IPS-20b (cell line): ENCODE measurements around the gene CAMSAP2.

Source experiments
- H3K27ac ChIP-seq: one replicate; pipeline ENCODE4 v1.5.1; 2013; ENCODE audit warnings: low read length
- H3K27me3 ChIP-seq: 2 replicates; pipeline ENCODE4 v1.6.1; 2013; ENCODE audit warnings: mild to moderate bottlenecking, low read length, inconsistent platforms; ENCODE audit not compliant: insufficient read depth
- H3K36me3 ChIP-seq: 2 replicates; pipeline ENCODE4 v1.6.1; 2013; ENCODE audit warnings: low read depth, mild to moderate bottlenecking, inconsistent platforms, low read length, moderate library complexity; ENCODE audit not compliant: insufficient read depth
- H3K4me1 ChIP-seq: 2 replicates; pipeline ENCODE4 v1.6.1; 2013; ENCODE audit warnings: mild to moderate bottlenecking, control low read depth, inconsistent platforms, low read length, moderate library complexity; ENCODE audit not compliant: insufficient read depth
- H3K4me3 ChIP-seq: 2 replicates; pipeline ENCODE4 v1.5.1; 2013; ENCODE audit warnings: mild to moderate bottlenecking, low read length, inconsistent platforms
- H3K9ac ChIP-seq: 2 replicates; pipeline ENCODE4 v1.6.1; 2013; ENCODE audit warnings: low read depth, mild to moderate bottlenecking, inconsistent platforms, low read length, moderate library complexity
- H3K9me3 ChIP-seq: 2 replicates; pipeline ENCODE4 v1.6.1; 2013; ENCODE audit warnings: mild to moderate bottlenecking, low read depth, low read length, inconsistent platforms; ENCODE audit not compliant: insufficient read depth

The CAMSAP2 gene

DNA sequence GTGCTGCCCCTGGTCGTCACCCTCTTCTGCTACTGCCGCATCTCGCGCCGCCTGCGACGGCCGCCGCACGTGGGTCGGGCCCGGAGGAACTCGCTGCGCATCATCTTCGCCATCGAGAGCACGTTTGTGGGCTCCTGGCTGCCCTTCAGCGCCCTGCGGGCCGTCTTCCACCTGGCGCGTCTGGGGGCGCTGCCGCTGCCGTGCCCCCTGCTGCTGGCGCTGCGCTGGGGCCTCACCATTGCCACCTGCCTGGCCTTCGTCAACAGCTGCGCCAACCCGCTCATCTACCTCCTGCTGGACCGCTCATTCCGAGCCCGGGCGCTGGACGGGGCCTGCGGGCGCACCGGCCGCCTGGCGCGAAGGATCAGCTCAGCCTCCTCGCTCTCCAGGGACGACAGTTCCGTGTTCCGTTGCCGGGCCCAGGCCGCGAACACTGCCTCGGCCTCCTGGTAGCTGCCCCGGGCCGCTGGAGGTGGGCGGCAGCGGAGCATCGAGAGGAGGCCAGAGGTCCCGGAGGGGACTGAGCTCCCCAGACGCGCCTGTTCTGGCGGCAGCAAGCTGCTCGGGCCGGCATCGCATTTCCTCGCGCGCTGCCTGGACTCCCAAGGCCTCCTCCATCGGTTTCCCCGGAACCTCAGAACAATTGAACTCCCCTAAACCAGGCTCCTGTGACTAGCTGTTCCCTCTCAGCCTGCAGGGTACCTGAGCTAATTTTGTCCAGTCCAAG is 135.1 kb downstream of the CAMSAP2 start:
- Histone ChIP-seq H3K4me3 (no peak overlapping the region), H3K9ac (no peak overlapping the region), H3K27ac (no peak overlapping the region), H3K4me1 (no peaks in the 10 kb centered on the region; the same call in 1 of the 2 replicates), H3K9me3 (no peaks in the 10 kb centered on the region), H3K36me3 (no peaks in the 10 kb centered on the region), H3K27me3 (peaks cover 12% of the 10 kb centered on the region; the same call in 1 of the 2 replicates)

DNA sequence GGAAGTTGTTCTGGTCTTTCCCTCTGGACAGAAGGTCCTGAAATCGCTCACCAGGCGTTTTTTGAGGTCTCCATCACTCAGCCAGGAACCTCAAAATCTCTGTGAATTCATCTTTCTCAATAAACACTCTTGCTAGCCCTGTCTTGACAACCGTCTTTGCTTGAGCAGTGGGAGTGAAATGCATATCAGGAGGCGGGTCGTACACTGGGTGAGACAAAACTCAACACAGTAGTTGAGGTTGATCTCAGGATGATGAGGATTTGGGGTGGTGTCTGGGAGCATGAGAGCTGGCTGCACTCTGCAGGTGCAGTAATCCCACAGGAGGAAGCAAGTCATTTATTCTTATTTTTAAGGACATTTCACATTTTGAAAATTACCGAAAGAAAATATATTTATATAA is 136.0 kb downstream of the CAMSAP2 start:
- Histone ChIP-seq H3K9ac (no peak overlapping the region), H3K27me3 (peaks cover 12% of the 10 kb centered on the region; the same call in 1 of the 2 replicates), H3K4me3 (no peak overlapping the region), H3K36me3 (no peaks in the 10 kb centered on the region), H3K27ac (no peak overlapping the region), H3K9me3 (no peaks in the 10 kb centered on the region), H3K4me1 (no peaks in the 10 kb centered on the region; the same call in 1 of the 2 replicates)

DNA sequence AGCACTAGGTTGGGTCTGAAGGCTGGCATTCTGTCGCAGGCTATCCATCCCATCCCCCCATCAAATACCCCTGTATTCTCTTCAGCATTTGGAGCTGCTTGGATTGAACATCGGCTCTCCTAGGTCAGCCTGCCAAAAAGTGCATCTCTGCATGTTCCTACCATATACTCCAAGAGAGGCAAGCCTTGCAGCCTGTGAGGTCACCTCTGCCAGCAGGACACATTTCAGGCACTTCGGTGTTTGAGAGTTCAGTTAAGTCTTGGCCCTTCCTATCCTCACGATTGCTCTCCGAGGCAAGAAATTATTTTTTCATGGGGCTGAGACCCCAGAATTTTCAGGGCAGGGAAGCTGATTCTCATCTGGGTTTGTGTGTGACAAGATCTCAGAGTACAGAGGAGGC is 136.7 kb downstream of the CAMSAP2 start:
- Histone ChIP-seq H3K9me3 (no peaks in the 10 kb centered on the region), H3K9ac (no peak overlapping the region), H3K36me3 (no peaks in the 10 kb centered on the region), H3K27ac (no peak overlapping the region), H3K4me1 (no peaks in the 10 kb centered on the region; the same call in 1 of the 2 replicates), H3K4me3 (no peak overlapping the region), H3K27me3 (peaks cover 12% of the 10 kb centered on the region; the same call in 1 of the 2 replicates)

DNA sequence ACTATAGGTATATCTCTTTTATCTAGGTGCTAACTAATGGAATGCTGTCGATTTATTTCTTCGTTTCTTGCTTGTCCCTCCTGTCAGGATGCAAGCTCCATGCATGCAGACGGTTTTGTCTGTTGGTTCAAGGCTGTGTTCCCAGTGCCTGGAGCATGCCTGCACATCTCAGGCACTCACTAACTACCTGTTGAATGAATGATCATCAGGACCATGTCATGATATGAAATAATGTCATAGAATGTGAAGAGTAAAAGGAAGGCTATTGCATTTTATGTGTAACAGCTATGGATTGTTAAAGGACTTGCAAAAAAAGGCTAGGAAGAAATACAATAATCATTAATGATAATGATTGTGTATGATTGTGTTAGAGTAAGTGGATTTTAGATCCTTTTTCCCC is 138.3 kb downstream of the CAMSAP2 start:
- Histone ChIP-seq H3K4me1 (no peaks in the 10 kb centered on the region; the same call in 1 of the 2 replicates), H3K9me3 (no peaks in the 10 kb centered on the region), H3K27ac (no peak overlapping the region), H3K36me3 (no peaks in the 10 kb centered on the region), H3K4me3 (no peak overlapping the region), H3K9ac (no peak overlapping the region), H3K27me3 (peaks cover 12% of the 10 kb centered on the region; the same call in 1 of the 2 replicates)

DNA sequence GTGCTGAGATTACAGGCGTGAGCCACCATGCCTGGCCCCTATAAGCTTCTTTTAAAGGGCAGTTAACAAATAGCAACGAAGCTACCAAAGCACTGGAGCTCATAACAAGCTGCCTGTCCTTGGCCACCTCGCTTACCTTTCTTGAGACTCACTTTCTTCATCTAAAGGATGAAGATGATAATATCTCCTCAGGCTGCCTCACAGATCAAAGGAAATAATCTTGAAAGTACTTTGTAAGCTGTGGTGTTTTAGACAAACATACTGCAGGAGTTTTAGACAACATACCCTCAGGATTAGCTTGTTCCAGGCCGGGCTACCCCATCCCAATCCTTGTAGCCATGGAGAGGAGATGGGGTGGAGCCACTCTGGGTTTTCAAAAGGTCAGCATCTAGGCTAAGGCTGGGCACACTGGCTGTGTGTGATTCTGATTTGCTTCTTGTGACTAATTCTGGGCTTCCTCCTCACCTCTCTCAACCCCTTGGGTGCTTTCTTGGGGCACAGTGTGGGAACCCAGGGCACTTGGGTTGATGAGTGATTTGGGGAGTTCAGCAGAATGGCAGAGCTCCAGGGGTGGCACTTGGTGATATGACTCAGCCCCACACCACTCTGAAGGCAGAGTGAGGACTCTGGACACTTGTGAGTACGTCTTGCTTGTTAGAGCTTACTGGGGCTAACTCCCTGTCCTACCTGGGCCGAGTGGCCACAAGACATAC is 139.3 kb downstream of the CAMSAP2 start:
- Histone ChIP-seq H3K36me3 (no peaks in the 10 kb centered on the region), H3K9me3 (no peaks in the 10 kb centered on the region), H3K27ac (no peak overlapping the region), H3K4me3 (no peak overlapping the region), H3K9ac (no peak overlapping the region), H3K4me1 (no peaks in the 10 kb centered on the region; the same call in 1 of the 2 replicates), H3K27me3 (peaks cover 12% of the 10 kb centered on the region; the same call in 1 of the 2 replicates)

DNA sequence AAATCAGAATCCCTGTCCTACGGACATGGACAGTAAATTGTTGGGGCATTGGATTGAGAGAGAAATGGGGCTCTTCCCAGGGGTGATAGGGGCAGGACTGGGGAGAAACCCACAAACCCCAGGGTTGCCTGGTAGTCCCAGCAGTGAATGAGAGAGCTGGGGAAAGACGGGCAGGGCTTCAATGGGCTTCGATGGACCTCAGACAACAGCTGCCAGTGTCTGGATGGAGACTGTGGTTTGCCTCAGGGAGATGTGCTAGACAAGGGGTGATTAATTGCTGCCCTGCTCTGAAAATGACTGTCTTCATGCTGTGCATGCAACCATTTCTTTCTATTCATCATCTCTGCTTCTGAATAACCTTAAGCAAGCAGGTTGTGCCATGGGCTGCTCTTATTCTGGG is 141.5 kb downstream of the CAMSAP2 start:
- Histone ChIP-seq H3K36me3 (no peaks in the 10 kb centered on the region), H3K9ac (no peak overlapping the region), H3K9me3 (no peaks in the 10 kb centered on the region), H3K4me3 (no peak overlapping the region), H3K27ac (no peak overlapping the region), H3K27me3 (no peaks in the 10 kb centered on the region), H3K4me1 (no peaks in the 10 kb centered on the region; the same call in 1 of the 2 replicates)

DNA sequence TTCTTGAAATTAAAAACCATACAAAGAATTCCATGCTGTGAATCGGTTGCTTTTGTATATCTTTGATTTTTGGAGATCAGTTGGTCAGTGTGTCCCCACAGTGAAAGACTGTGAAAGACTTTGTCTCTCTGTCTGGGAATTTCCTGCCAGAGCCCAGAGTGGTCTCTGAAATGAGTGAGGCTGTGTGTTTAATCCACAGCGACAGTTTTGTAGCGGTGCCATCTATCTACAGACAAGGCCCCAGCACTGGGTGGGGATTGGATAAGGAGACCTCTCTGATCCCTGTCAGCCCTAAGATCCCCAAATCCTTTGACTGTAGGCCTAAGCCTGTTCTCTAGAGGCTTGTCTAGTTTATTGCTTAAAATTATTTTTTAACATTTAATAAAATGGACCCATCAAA is 144.4 kb downstream of the CAMSAP2 start:
- peaks cover 2% of the 10 kb centered on the region; the same call in 1 of the 2 replicates for H3K4me1 ChIP-seq
- no peak overlapping the region for H3K9ac ChIP-seq
- H3K27me3 ChIP-seq, result no peaks in the 10 kb centered on the region
- no peaks in the 10 kb centered on the region for H3K9me3 ChIP-seq
- no peaks in the 10 kb centered on the region for H3K36me3 ChIP-seq
- H3K27ac ChIP-seq, result no peak overlapping the region
- no peak overlapping the region for H3K4me3 ChIP-seq

DNA sequence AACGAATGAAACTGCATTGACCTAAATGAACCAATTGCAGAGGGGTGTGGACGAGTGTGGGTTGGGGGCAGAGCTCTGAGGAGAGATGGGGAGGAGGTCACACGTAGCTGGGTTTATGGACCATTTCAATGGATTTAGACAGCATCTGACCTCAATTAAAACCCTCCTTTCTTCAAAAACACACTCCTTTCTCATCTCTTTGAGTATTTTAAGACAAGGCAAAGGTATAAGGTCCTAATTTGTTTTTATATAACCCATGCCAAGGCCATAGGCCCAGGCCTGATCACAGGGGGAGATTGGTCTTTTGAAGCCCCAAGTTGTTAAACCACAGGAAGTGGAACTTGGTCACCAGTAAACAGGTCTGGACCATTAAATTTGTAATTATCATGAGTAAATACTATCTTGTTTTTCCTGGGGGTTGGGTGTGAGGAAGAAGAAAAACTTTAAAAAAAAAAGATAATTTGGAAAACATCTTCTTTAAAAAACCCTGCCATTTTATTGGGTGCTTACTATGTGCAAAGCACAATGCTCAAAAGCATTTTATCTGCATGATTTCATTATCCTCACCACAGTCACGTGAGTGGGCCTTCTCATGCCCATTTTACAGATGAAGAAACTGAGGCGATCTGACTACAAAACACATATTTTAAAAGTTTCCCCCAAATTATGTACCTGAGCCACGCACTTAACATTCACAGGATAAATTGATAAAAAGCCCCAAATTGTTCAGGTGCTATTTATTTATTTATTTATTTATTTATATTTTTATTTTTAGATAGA is 147.1 kb downstream of the CAMSAP2 start:
- Histone ChIP-seq H3K27me3 (no peaks in the 10 kb centered on the region), H3K27ac (no peak overlapping the region), H3K9me3 (no peaks in the 10 kb centered on the region), H3K4me1 (peaks cover 2% of the 10 kb centered on the region; the same call in 1 of the 2 replicates), H3K4me3 (no peak overlapping the region), H3K9ac (no peak overlapping the region), H3K36me3 (no peaks in the 10 kb centered on the region)

DNA sequence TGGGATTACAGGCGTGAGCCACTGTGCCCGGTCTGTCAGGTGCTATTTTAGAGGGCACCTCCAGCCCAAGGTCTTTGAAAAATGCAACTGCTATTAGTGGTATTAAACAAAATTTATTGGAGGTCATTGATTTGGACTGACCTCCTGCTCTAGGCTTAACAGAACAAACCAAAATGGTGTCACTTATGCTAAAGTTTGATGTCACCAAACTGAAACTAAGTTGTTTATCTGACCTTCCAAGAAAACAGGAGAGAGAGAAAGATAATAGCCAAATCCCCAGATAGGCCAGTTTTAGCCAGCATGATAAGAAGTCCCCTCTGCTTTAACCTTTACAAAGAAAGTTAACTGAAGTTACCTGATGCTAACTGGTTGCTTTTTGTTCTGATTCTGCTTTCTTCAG is 147.9 kb downstream of the CAMSAP2 start:
- Histone ChIP-seq H3K27ac (no peak overlapping the region), H3K36me3 (no peaks in the 10 kb centered on the region), H3K9ac (no peak overlapping the region), H3K27me3 (no peaks in the 10 kb centered on the region), H3K4me3 (no peak overlapping the region), H3K4me1 (peaks cover 2% of the 10 kb centered on the region; the same call in 1 of the 2 replicates), H3K9me3 (no peaks in the 10 kb centered on the region)

DNA sequence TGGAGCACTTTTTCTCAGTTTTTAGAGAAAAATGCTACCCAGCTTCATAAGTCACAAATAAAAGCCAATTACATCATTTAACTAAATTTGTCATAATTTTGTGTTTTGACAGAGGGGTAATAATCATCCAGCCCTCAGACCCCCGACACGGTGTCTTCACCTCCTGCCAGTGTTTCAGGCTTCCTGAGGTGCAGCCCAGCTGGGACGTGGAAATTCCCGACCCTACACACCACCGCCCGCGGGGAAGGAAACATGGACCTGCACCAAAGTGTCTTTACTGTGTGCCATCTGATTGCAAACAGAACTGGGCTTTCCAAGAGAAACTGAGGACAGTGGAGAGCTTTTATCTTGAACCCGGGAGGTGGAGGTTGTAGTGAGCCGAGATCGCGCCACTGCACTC is 148.3 kb downstream of the CAMSAP2 start:
- H3K27ac ChIP-seq, result no peak overlapping the region
- no peaks in the 10 kb centered on the region for H3K9me3 ChIP-seq
- H3K4me1 ChIP-seq, result peaks cover 2% of the 10 kb centered on the region; the same call in 1 of the 2 replicates
- H3K4me3 ChIP-seq, result no peak overlapping the region
- H3K27me3 ChIP-seq, result no peaks in the 10 kb centered on the region
- no peaks in the 10 kb centered on the region for H3K36me3 ChIP-seq
- H3K9ac ChIP-seq, result no peak overlapping the region

DNA sequence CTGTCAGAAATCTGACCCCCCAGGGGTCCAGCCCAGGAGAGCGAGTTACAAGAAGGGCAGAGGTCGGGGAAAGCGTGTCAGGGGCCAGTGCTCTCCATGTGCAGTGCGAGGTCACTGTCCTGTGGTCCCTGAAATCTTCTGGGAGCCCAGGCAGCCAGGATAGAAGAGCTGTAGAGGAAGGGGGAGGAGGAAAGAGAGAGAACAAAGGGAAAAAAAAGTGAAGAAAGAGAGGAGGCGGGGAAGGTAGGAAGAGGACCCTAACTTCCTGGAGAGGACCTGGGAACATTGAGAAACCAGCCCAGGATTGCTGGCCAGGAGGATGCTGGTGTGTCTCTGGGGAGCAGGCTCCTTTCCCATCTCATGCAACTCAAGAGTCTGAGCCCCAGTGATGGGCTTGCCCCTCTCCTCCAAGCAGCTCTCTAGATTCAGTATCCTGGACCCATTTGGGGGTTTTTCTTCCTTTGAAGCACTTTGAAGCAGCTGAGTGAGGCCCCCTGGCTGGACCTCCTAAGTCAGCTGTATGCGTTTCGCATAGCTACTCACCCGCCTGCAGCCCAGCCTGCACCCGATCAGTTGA is 149.2 kb downstream of the CAMSAP2 start:
- Histone ChIP-seq H3K27ac (no peak overlapping the region), H3K4me1 (peaks cover 6% of the 10 kb centered on the region; the same call in 1 of the 2 replicates), H3K9me3 (no peaks in the 10 kb centered on the region), H3K4me3 (no peak overlapping the region), H3K27me3 (no peaks in the 10 kb centered on the region), H3K36me3 (no peaks in the 10 kb centered on the region), H3K9ac (no peak overlapping the region)
